Measurements from ENCODE around the gene HEMK1.

The HEMK1 gene

GRCh38 chr3:50568947-50569749, at the start of gene HEMK1:
TSS of gene HEMK1 (plus strand) at chr3:50569522. CDS start at chr3:50571105, 1,583 bp downstream.
- peak; percentile 100 for DNase-seq (ENCODE audit: low spot score)

DNA sequence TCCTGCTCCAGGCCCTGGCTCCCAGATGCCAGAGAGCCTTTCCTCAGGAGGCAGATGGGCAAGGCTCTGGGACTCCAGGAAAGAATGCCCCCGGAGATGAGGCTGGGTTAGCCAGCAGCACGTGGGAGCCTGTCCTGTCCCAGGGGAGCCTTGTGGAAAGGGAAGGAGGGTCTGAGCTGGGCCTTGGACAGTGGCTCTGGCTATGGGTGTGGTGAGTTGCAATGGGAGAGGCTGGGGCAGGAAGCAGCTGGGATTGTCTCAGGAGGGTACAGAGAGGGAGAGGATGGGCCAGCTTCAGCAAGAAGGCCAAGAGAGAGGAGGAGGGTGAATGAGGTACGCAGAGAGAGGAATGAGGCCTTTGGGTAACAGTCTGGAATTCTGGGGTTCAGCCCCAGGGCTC, 48.5 kb upstream of the HEMK1 start:
- DNase-seq (ENCODE audit: low spot score), result no peak

- no peak for DNase-seq (ENCODE audit: low spot score)
Measured at GRCh38 chr3:50521572-50521971, 47.8 kb upstream of the HEMK1 start.

DNA sequence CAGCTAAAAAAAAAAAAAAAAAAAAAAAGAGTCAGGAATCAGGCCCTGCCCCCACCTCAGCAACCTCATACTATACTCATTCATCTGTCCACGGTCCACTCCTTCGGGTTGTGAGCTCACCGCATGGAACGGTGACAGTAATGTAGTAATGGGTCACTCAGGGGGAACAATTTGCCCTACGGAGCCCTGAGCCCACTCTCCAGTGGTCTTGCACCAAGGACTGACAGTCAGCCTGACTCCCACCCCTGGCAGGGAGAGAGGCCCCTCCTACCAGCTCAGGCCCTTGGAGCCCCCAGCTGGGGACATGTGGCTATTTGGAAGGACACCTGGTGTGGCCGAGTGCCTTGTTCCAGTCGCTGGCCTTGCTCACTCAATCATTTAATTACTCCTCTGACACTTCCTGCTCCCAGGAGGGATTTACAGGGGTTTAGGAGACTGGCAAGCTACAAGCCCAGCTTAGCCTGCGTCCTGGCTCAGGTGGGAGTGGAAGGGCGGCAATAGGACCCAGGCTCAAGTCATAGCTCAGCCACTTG, 46.0 kb upstream of the HEMK1 start:
- DNase-seq (ENCODE audit: low spot score), result no peak

DNA sequence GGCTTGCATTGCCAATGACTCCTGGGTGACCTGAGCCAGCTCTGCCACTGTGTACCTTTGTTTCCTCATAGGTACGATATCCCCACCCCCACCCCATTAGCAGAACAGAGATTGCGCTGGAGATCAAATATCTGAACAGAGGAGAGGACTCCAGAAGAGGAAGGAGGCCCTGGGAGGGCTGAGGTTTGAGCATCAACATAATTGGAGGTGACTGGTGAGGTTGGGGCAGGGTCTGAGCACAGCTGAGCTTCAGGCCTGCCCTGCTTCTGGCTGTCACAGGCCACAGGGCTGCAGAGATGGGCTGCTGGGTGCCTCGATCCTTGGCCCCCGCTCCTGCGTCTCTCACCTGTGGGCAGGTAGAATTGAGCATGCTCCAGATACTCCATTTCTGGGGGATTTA, 44.6 kb upstream of the HEMK1 start:
- no peak for DNase-seq (ENCODE audit: low spot score)

DNA sequence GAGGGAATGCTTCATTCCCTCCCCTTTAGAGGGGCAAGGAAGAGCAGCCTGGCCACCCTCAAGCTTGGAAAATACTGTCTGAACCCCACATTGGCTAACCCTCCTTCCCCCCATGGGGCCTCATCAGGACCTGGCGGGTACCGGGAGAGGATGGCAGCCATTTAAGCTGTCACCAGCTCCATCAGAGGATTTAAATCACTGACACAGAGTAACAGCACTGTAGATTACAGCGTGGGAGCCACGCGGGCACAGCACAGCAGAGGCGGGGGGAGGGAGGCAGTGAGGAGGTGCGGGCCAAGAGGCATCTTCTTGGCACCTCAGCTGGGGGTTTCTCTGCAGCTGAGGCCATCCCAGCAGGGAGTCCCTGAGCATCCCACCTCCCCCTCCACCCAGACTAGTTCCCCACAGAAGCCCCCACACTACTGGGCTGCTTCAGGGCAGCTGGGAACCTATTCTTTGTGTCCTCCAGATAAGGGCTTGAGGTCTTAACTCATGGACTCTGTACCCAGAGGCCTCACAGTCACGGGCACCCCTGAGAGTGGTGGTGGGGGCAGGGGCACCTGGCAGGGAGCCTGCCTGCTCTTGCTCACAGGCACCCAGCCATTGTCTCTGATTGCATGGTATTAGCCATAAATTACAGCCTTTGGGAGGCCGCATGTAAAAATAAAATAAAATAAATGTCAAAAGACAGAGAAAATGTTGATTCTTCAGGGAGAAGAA, 44.0 kb upstream of the HEMK1 start:
- no peak for DNase-seq (ENCODE audit: low spot score)

GRCh38 chr3:50525987-50526386, 43.3 kb upstream of the HEMK1 start:
- DNase-seq (ENCODE audit: low spot score), result peak; percentile 75

DNA sequence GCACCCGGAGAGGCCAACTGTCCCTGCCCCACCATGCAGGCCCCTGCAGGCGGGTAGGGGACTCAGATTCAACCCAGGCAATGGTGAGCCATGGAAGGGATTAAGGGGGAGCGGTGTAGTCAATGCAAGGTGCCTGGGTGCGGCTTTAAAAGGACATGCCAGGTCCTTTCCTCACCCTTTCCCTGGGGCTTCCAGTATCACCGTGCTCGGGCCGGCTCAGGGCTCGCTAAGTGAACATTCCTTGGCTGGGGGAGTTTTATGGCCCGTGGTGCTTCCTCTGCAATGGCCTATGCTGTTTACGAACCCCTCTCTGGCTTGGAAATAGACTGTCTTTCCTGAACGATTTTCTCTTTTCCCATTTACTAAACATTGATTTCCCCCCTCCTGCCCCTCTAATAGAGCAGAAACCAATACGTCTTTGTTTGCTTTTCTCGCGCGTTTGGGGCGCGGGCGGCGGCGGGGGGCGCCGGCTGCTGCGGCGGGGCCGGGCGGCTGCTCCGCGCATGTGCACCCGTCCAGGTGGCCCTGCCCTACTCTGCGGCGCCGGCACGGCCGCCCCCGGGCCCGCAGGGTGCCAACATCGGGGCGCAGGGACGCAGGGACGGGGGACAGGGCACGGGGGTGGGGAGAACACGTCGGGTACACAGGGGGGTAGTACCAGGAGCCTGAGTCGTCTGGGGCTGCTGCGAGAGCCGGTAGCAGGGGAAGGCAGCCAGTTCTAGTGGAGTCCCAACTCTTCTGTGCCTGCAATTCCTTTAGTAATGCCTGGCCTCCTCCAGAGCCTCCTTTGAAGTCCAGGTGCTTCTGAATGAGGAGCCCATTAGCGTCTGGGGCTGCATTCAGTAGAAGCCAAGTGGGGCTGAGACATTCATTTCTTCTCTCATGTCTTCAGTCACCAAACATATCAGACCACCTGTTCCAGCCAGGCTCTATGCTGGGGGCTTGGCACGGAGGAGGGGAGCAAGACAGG, 39.0 kb upstream of the HEMK1 start:
- no peak for DNase-seq (ENCODE audit: low spot score)

DNA sequence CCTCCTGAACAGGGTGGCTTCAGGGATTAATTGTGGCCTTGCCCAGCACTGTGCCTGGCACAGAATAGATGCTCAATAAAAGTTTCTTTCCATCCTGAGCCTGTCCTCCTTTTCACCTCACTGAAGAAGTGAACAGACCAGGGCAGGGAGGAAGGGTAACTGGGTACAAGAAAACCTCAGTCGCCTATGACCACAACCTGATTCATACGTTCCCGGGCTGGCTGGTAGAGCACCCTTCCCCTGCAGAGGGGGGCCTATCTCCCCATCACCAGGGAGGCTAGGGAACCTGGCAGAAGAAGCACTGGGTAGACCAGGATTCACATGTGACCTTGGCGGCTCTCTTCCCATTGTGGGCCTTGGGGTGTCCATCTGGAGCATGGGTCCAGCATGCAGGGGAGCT, 38.1 kb upstream of the HEMK1 start:
- no peak for DNase-seq (ENCODE audit: low spot score)

DNA sequence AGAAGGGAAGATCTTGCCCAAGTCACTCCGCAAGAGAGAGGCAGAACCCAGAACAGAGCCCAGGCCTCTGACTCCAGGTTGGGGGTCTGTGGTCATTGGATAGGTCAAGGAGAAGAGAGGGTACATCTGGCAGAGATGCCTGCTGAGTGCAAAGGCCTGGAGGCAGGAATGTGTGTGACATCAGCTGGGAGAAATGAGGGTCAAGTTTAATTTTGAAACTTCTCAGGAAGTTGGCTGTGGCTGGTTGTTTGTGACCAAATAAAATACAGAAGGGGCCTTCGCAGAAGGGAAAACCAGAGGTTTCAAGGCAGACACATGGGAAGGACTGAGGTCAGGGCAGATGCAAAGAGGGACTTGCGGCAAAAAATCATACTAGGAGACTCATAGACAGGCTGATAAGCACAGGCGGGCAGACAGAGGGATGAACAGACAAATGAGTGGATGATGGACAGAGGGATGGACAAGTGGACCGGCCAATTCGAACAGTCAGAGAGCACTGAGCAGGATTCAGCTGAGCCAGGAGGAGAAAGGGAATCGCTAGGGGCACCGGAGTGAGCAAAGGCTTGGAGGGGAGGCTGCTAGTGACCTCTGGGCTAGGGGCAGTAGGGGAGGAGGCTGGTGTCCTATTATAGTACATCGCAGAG, 37.1 kb upstream of the HEMK1 start:
- peak; percentile 35 for DNase-seq (ENCODE audit: low spot score)

DNA sequence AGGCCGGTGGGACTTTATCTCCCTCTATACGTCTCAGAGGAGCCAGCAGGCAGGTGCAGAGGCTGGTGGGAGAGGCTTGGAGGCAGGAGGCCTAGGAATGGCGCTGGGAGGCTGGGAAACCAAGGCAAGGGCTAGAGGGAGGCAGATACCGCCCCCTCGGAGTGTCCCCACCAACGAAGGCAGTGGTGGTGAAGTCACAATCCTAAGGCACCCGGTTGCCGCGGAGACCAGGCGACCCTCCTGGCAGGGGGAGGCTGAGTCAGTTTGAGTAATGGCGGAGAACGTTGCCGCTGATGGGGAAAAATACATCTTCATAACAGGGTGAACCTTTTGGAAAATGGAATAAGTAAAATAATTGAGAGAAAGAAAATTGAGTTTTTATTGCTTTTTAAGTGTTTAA, 36.0 kb upstream of the HEMK1 start:
- DNase-seq (ENCODE audit: low spot score), result no peak

GRCh38 chr3:50533807-50534461, 35.4 kb upstream of the HEMK1 start:
- no peak for DNase-seq (ENCODE audit: low spot score)

GRCh38 chr3:50534681-50535330, 34.5 kb upstream of the HEMK1 start:
- no peak for DNase-seq (ENCODE audit: low spot score)

DNA sequence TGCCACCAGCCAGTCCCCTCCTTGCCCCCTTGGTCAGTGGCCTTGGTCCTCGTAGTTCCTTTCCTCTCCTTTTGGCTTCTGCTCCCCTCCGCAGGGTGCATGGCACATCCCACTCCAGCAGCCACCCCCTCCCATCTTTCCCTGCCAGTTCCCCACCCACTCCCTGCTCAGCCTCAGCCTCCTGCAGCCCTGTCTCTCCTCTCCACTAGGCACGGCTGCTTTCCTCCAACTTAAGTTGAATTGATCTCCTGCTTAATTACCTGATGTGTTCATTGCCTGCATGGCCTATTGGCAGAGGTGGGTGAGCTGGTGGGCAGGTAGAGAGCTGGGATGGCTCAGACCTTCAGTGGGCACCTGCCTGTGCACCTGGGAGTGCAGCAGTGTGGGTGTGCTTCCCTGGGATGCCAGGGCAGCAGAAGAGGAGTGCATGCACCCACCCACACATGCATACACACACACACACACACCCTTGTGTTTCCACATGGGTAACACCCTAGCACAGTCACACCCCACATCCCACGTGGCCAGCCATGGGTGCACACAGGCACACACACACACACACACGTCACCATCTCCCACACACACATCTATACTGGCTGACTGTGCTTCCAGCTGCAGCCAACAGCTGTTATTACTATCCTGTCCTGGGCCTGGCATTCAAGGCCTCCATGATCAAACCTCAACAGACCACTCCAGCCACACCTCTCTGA, 32.7 kb upstream of the HEMK1 start:
- no peak for DNase-seq (ENCODE audit: low spot score)

GRCh38 chr3:50537421-50538129, 31.7 kb upstream of the HEMK1 start:
- DNase-seq (ENCODE audit: low spot score), result no peak

- DNase-seq (ENCODE audit: low spot score), result no peak
Measured at GRCh38 chr3:50539356-50540286, 29.7 kb upstream of the HEMK1 start.

DNA sequence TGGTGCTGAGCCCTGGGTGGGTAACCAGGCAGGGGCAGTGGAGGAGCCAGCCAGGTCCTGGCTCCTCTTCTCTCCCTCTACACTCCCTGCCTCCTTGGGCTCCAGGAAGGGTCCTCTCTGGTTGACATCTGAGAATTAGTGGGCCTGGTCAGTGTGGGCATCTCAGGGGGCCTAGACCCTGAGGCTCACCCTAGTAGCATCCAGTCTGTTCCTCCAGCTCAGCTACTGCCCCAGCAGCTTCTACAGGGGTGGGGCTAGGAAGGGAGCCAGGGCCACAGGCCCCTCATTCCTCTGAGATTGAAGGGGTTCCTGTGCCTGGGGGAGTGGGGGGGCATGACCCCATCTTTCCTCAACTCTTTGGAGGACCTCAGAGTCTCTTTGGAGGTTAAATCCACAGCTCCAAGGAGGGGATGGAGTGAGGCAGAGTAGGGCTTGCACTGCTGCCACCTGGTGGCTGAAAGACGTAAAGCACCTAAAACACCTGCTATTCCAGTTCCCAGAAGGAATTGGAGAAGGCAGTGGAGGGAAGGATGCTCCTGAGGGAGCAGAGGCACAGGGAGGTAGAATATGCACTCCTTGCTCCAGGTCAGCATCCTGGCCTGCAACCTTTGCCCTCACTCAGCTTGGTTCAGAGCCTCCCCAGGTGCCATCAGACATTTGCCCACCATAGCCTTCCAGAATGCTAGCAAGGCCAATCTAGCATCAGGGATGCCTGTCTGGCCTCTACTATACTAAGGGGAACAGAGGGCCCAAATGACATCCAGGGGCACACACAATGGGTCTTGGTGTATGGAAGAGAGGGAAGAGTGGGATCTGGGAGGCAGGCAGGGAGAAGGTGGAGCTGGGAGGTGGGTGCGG, 26.9 kb upstream of the HEMK1 start:
- peak; percentile 91 for DNase-seq (ENCODE audit: low spot score)
